ENCODE measurements around the gene PITX2. TPM values are rescaled to one million over a fixed set of nuclear protein-coding genes. Genes with fewer than 3 reads are reported as not detected.

PITX2 gene
- total RNA-seq (2016; rRNA removed; fragmentation: Illumina TruSeq; extraction: Trizol) (not detected in 2 replicates), polyA plus RNA-seq (2011; rRNA removed) (not detected in 2 replicates), polyA minus RNA-seq (2011; rRNA and poly(A)+ RNA removed; ENCODE audit: low replicate concordance) (7.3 TPM in 1 of 2 replicates, not detected in the other), Bru-seq, nascent RNA (not detected), BruChase-seq, experiment 1, labeled RNA remaining after a 6-hour chase (not detected), BruChase-seq, experiment 2, labeled RNA remaining after a 2-hour chase (not detected)
- not detected in 2 replicates for total RNA-seq (2016; cell fraction: cytosol; rRNA removed; fragmentation: Illumina TruSeq; extraction: Trizol; ENCODE audit: low read depth)
- not detected in 2 replicates for total RNA-seq (2016; cell fraction: insoluble cytoplasmic fraction; rRNA removed; fragmentation: Illumina TruSeq; extraction: Trizol)
- not detected in 2 replicates for total RNA-seq (2016; cell fraction: membrane; rRNA removed; fragmentation: Illumina TruSeq; extraction: Trizol)
- total RNA-seq (2016; cell fraction: nucleus; rRNA removed; fragmentation: Illumina TruSeq; extraction: Trizol) = not detected in 2 replicates
- not detected in 2 replicates for polyA plus RNA-seq (2011; cell fraction: cytosol; rRNA removed)
- not detected in 2 replicates for polyA plus RNA-seq (2011; cell fraction: nucleus; rRNA removed)
- polyA plus RNA-seq (2012) = not detected in 2 replicates
- polyA plus RNA-seq (2016; cell fraction: cytosol; fragmentation: Illumina TruSeq; extraction: Trizol; ENCODE audit: low read depth) = not detected in 2 replicates
- not detected in 2 replicates for polyA plus RNA-seq (2016; cell fraction: insoluble cytoplasmic fraction; fragmentation: Illumina TruSeq; extraction: Trizol; ENCODE audit: low read depth)
- polyA plus RNA-seq (2016; cell fraction: membrane; fragmentation: Illumina TruSeq; extraction: Trizol; ENCODE audit: low read depth) = not detected in 2 replicates
- not detected in 2 replicates for polyA plus RNA-seq (2016; cell fraction: nucleus; fragmentation: Illumina TruSeq; extraction: Trizol; ENCODE audit: insufficient read depth, low read depth)
- polyA minus RNA-seq (2011; cell fraction: cytosol; rRNA and poly(A)+ RNA removed) = not detected in 2 replicates
- polyA minus RNA-seq (2011; cell fraction: nucleus; rRNA and poly(A)+ RNA removed) = not detected in 2 replicates
- long read RNA-seq, experiment 1 = 0 reads
- long read RNA-seq, experiment 2 = 0 reads

- TF ChIP-seq FOXA3 (CRISPR knock-in tag; IDR thresholded peaks at IDR 0.05) (no peak), ZFP62 (CRISPR knock-in tag; IDR thresholded peaks at IDR 0.05) (no peak), SOX6 (IDR thresholded peaks at IDR 0.05) (no peak), SOX6 (CRISPR knock-in tag; IDR thresholded peaks at IDR 0.05) (no peak), CEBPB (IDR thresholded peaks at IDR 0.05; ENCODE audit: borderline replicate concordance, low read depth, low read length) (no peak), HOXD1 (CRISPR knock-in tag; IDR thresholded peaks at IDR 0.05) (no peak), PBX3 (CRISPR knock-in tag; IDR thresholded peaks at IDR 0.05; ENCODE audit: borderline replicate concordance) (no peak), CBX5 (CRISPR knock-in tag; IDR thresholded peaks at IDR 0.05; ENCODE audit: borderline replicate concordance) (no peak), TGIF2 (CRISPR knock-in tag; IDR thresholded peaks at IDR 0.05) (no peak), ARNTL (CRISPR knock-in tag; IDR thresholded peaks at IDR 0.05) (no peak), JUND (CRISPR knock-in tag; IDR thresholded peaks at IDR 0.05) (no peak), SMAD9 (CRISPR knock-in tag; IDR thresholded peaks at IDR 0.05) (no peak), GRHL1 (CRISPR knock-in tag; conservative IDR thresholded peaks at IDR 0.05) (no peak), HMG20A (CRISPR knock-in tag; IDR thresholded peaks at IDR 0.05; ENCODE audit: borderline replicate concordance) (no peak), SRF (IDR thresholded peaks at IDR 0.05; ENCODE audit: low read depth, low read length) (no peak)
- ChIA-PET CTCF (ENCODE audit: low intra/inter-chr PET ratio, low total read pairs) (no interaction called here), POLR2A (no interaction called here)
- no peaks in the 10 kb centered on the region for H3K79me2 ChIP-seq (ENCODE audit: insufficient read depth, low read length)
- no peaks in the 10 kb centered on the region for H4K20me1 ChIP-seq (ENCODE audit: insufficient read depth, low read length)
- intact Hi-C loops (cut with micrococcal nuclease; ENCODE audit: unreplicated experiment) = no loop called here
- BruUV-seq (replicated peaks) = no TSS peak
- in situ Hi-C loops (cut with HindIII; ENCODE audit: extremely low pct_ligation_motif_present, low pct_unique_long_range_greater_than_20kb) = no loop called here
- H3K36me3 ChIP-seq (replicated peaks in 1 of 2; ENCODE audit: control insufficient read depth in 1 of 2, insufficient read depth in 2 of 2, low read length in 2 of 2) = no peaks in the 10 kb centered on the region
- no peaks in the 10 kb centered on the region for H3K9me3 ChIP-seq (ENCODE audit: low read length)
- DNase-seq (ENCODE audit: low spot score) (no peak), FAIRE-seq (no peak), ATAC-seq (no peak)
- no peak within 1 kb of the TSS for H3K4me3 ChIP-seq (replicated peaks in 1 of 3; ENCODE audit: insufficient read depth in 1 of 3, low read depth in 2 of 3, low read length in 3 of 3)
- no peaks in the 10 kb centered on the region for H3K4me1 ChIP-seq (ENCODE audit: insufficient read depth, low read length)
- 40% methylated on average over 20 of the region's 56 CpGs for WGBS (ENCODE audit: low lambda C conversion rate)
- no peak within 1 kb of the TSS for H3K4me2 ChIP-seq (ENCODE audit: low read depth, low read length)
- H3K9ac ChIP-seq (ENCODE audit: insufficient read depth, low read depth, low read length) = no peak within 1 kb of the TSS
- no peak within 1 kb of the TSS for H2AFZ ChIP-seq (ENCODE audit: low read length)
- no peak within 1 kb of the TSS for H3K27ac ChIP-seq (ENCODE audit: extremely low read length, insufficient read depth, low read length)
- peaks cover 0 to 53% of the 10 kb centered on the region in 2 experiments for H3K27me3 ChIP-seq (ENCODE audit: control insufficient read depth in 1 of 2, insufficient read depth in 2 of 2, low read length in 2 of 2)
Measured at GRCh38 chr4:110622841-110623717, at the start of gene PITX2. PITX2 (minus strand) TSS chr4:110623077; CDS start chr4:110622460, 617 bp downstream.
